ENCODE results near the gene AK2.
"Not testable (repeated sequence)": the region's sequence is repeated elsewhere in the genome, so short reads cannot be mapped to it uniquely, and the experiment has no call there.

Gene AK2

GRCh38 chr1:33050221-33051076 lies 13.8 kb upstream of the AK2 start:
- no peak for DNase-seq

- DNase-seq: no peak
These were observed 12.7 kb upstream of the AK2 start for GRCh38 chr1:33049371-33049770.

- no peak for DNase-seq
These were observed 11.7 kb upstream of the AK2 start for GRCh38 chr1:33048426-33048825.

GRCh38 chr1:33047839-33048305 lies 11.2 kb upstream of the AK2 start:
- no peak for DNase-seq

GRCh38 chr1:33047290-33047689 lies 10.6 kb upstream of the AK2 start:
- no peak for DNase-seq

- DNase-seq: not testable (repeated sequence)
These were observed 9.6 kb upstream of the AK2 start for GRCh38 chr1:33046234-33046633.

GRCh38 chr1:33045814-33046213 lies 9.1 kb upstream of the AK2 start:
- DNase-seq: no peak

- DNase-seq: no peak
These were observed 8.6 kb upstream of the AK2 start for GRCh38 chr1:33045246-33045645.

GRCh38 chr1:33043267-33044092 lies 6.8 kb upstream of the AK2 start:
- no peak for DNase-seq

- DNase-seq: no peak
These were observed 6.1 kb upstream of the AK2 start for GRCh38 chr1:33042831-33043230.

GRCh38 chr1:33041026-33041425 lies 4.3 kb upstream of the AK2 start:
- no peak for DNase-seq

- DNase-seq: no peak
These were observed 3.2 kb upstream of the AK2 start for GRCh38 chr1:33039840-33040239.

GRCh38 chr1:33036051-33036525 lies 595 bp downstream of the AK2 start:
- DNase-seq: no peak

- DNase-seq: no peak
These were observed 4.4 kb downstream of the AK2 start for GRCh38 chr1:33032126-33032869.

- DNase-seq: no peak
These were observed 5.2 kb downstream of the AK2 start for GRCh38 chr1:33031506-33031905.

- DNase-seq: no peak
These were observed 6.1 kb downstream of the AK2 start for GRCh38 chr1:33030575-33030974.

GRCh38 chr1:33029921-33030320 lies 6.8 kb downstream of the AK2 start:
- no peak for DNase-seq

- no peak for DNase-seq
These were observed 7.5 kb downstream of the AK2 start for GRCh38 chr1:33029209-33029608.

GRCh38 chr1:33025761-33026160 lies 10.9 kb downstream of the AK2 start:
- DNase-seq: no peak

- no peak for DNase-seq
These were observed 11.5 kb downstream of the AK2 start for GRCh38 chr1:33025180-33025569.

GRCh38 chr1:33024430-33025179 lies 12.1 kb downstream of the AK2 start:
- DNase-seq: not testable (repeated sequence)

GRCh38 chr1:33022650-33023200 lies 14.0 kb downstream of the AK2 start:
- DNase-seq: no peak

Data from NCI-H187 treated with DMSO at 0.1 percent for 48 hours (cell line).